Esophagus squamous epithelium (tissue), 4 donors: ENCODE data around the gene CCL15.

ENCODE experiments used
- CTCF ChIP-seq, 6 experiments: fragments of 450-650 bp in 4 of 6; fragments of 200-600 bp in 2 of 6; sonication (generic) in 2 of 6; IDR thresholded peaks; one replicate each; pipeline ENCODE4 v1.5.1; 2016 to 2019; ENCODE audit warnings: antibody characterized with exemption in 6 of 6, mild to moderate bottlenecking in 4 of 6, moderate library complexity in 4 of 6
- POLR2A ChIP-seq, 4 donors: fragments of 450-650 bp; IDR thresholded peaks; one replicate each; pipeline ENCODE4 v1.6.1; 2017; ENCODE audit warnings: antibody characterized with exemption in 4 of 4, mild to moderate bottlenecking in 4 of 4, moderate library complexity in 3 of 4

DNA sequence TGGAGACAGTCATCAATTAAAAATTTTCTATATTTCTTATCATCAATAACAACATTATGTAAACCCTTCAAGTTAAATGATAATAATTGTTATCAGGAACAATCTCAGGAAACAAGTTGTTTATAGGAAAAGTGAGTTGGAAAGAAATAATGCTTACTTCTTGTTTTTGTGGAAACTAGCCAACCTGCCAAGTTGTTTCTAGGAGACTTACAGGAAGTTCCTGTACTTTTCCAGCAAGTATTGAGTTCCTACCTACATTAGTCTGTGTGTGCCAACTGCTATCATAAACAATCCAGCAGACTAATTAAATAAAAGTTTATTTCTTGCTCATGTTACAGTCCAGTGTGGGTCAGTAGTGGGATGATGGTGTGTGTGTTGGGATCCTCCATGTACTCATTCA is 13.2 kb downstream of the CCL15 start:
- TF ChIP-seq CTCF (IDR thresholded peaks at IDR 0.05) = no peak
- TF ChIP-seq POLR2A (IDR thresholded peaks at IDR 0.05) = no peak
